Esophagus squamous epithelium (tissue), 4 donors: Measurements from ENCODE around the gene DLL4.

Experiments
- POLR2A ChIP-seq, 4 donors: fragments of 450-650 bp; IDR thresholded peaks; one replicate each; pipeline ENCODE4 v1.6.1; 2017; ENCODE audit warnings: antibody characterized with exemption in 4 of 4, mild to moderate bottlenecking in 4 of 4, moderate library complexity in 3 of 4
- TF ChIP-seq, protein P1 (sequence below), 6 experiments: fragments of 450-650 bp in 4 of 6; fragments of 200-600 bp in 2 of 6; sonication (generic) in 2 of 6; IDR thresholded peaks; one replicate each; pipeline ENCODE4 v1.5.1; 2016 to 2019; ENCODE audit warnings: antibody characterized with exemption in 6 of 6, mild to moderate bottlenecking in 4 of 6, moderate library complexity in 4 of 6

DNA sequence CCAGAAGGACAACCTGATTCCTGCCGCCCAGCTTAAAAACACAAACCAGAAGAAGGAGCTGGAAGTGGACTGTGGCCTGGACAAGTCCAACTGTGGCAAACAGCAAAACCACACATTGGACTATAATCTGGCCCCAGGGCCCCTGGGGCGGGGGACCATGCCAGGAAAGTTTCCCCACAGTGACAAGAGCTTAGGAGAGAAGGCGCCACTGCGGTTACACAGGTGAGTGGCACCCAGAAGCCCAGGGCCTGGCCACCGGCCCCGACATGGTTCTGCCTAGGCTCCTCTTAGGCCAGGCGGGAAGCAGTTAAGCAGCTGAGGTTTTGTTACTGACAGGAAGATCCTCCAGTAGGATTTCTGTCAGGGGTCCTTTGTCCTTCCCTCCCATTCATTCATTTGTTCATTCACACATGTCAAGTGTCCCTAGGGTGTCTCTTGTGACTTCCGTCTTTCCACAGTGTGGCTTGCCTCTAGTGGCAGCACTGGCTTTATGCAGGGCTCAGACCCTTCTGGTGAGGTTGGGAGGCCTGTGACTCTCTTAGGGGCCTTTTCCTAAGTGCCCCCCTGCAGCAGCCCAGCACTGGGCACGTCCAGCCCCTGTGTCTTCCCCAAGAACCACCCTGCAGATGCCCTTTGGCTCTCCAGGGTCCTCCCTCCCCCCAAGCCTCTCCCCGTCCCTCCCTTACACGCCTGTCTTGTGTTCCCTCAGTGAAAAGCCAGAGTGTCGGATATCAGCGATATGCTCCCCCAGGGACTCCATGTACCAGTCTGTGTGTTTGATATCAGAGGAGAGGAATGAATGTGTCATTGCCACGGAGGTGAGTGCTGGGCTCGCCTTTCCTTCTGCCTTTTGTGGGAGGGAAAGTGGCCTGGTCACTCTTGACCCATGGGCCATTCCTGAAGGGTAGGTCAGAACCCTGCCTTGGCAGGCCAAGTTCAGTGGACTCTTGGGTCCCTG, 7.8 kb downstream of the DLL4 start:
- TF ChIP-seq, protein P1, sequence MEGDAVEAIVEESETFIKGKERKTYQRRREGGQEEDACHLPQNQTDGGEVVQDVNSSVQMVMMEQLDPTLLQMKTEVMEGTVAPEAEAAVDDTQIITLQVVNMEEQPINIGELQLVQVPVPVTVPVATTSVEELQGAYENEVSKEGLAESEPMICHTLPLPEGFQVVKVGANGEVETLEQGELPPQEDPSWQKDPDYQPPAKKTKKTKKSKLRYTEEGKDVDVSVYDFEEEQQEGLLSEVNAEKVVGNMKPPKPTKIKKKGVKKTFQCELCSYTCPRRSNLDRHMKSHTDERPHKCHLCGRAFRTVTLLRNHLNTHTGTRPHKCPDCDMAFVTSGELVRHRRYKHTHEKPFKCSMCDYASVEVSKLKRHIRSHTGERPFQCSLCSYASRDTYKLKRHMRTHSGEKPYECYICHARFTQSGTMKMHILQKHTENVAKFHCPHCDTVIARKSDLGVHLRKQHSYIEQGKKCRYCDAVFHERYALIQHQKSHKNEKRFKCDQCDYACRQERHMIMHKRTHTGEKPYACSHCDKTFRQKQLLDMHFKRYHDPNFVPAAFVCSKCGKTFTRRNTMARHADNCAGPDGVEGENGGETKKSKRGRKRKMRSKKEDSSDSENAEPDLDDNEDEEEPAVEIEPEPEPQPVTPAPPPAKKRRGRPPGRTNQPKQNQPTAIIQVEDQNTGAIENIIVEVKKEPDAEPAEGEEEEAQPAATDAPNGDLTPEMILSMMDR (IDR thresholded peaks at IDR 0.05) = no peak
- no peak for TF ChIP-seq POLR2A (IDR thresholded peaks at IDR 0.05)
